Stimulated activated CD4-positive, alpha-beta T cell treated with anti-CD3 and anti-CD28 coated beads, Interleukin-12 subunit alpha, Interleukin-12 subunit beta, amount 100 ng/mL, for 4 hours (primary cell): ENCODE data around the gene MRPL48.
A peak's percentile ranks its signal among the peaks of the same experiment; 100 is the strongest.
"Not testable (repeated sequence)": the region's sequence is repeated elsewhere in the genome, so short reads cannot be mapped to it uniquely, and the experiment has no call there.

ENCODE experiments used
- DNase-seq: peaks from one replicate; pipeline ENCODE4 v3.0.0-alpha.2; 2020

Gene MRPL48

DNA sequence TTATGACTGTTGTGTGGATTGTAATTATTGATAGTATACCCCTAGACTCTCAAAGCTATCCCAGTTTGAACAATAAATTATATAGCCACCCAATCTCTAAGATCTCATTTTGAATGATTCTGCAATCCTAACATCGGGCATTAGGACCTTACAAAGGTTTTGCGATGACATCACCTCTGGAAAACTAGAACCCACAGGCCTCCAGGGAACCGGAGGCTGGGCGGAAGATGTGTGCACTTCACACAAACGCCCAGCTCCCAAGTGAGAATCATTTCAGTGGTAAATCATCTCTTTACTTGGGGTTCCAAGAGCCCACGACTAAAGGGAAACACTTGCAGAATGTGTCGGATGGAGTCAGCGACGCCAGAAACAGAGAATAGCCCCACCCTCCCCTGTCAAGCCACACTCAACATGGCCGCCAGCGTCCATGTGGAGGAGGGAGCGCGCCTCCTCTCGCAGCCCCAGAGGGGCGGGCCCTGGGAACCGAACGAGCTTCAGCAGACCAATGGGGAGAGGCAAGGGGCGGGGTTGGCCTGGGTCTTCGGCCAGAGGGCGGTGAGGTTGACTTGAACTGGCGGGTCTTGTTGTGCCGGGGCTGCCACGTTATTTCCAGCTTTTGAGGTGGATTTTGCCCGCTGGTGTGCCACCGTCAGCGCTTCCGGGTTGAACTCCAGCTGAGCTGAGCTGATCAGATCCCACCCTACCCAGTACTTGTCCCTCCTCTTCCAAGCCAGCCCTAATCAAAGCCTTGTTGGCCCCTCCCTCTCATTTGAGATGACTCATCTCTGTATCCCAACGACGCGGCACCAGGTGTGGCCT, 8.4 kb upstream of the MRPL48 start:
- peak; percentile 97 for DNase-seq

DNA sequence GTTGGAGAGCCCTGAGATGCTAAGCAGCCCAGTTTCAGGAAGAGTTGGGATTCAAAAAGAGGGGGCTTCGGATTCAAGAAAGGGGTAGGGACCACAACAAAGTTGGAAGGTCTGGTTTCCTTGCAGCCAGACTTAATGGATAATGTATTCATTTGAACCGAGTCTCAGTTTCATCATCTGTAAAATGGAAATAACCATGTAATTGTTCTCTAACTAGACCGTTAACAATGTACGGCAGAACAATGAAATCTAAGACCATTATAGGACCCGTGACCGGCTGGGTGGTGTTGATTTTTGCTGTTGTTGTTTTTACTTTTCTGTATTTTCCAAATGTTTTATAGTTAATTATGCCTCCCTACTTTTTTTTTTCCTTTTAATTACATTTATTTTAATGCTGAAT, 6.4 kb upstream of the MRPL48 start:
- DNase-seq: no peak

DNA sequence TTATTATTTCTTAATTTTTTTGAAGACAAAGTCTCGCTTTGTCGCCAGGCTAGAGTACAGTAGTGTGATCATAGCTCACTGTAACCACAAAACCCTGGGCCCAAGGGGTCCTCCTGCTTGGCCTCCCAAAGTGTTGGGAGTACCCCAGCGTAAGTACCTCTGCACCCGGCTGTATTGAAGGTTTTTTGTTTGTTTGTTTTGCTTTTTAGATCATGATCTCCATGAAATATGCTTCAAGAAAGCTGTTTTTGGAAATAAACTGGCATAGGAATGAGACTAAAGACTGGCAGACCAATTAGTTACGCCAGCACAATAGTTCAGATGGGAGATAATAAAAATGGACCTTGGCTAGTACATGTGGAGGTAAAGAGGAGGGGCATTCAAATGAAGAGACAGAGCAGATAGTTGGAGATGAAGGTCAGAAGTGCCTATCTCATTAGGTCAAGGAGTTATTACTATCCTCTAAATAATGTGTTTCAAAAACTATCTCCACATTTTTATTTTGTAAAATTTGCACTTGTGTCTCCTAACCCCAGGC, 4.1 kb upstream of the MRPL48 start:
- DNase-seq: no peak

DNA sequence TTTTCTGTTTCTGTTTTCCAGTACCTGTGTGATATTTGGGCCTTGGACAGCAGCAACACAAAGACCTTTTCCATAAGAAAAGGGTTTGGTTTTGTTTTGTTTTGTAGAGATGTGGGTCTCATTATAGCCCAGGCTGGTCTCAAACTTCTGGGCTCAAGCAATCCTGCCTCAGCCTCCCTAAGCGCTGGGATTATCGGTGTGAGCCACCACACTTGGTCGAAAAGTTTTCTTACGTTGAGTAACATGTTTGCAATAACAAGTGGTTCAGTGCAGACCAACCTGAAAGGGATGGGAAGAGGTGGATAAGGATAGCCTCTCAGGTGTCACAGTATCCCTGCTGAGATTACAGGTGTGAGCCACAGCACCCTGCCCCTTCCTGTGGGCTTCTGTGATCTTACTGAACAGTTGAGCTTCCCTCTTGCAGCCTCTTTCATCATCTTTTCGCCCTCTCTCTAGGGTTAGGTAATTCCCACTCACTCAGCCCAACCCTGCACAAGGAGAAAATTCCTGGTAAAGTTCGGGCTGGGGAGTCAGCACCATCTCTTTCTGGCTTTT, 3.5 kb upstream of the MRPL48 start:
- DNase-seq: no peak

- DNase-seq: no peak
Observed at GRCh38 chr11:73784734-73785133, 2.9 kb upstream of the MRPL48 start.

GRCh38 chr11:73785467-73785866, 2.2 kb upstream of the MRPL48 start:
- DNase-seq: not testable (repeated sequence)

GRCh38 chr11:73787051-73787642, 527 bp upstream of the MRPL48 start:
- DNase-seq: no peak

DNA sequence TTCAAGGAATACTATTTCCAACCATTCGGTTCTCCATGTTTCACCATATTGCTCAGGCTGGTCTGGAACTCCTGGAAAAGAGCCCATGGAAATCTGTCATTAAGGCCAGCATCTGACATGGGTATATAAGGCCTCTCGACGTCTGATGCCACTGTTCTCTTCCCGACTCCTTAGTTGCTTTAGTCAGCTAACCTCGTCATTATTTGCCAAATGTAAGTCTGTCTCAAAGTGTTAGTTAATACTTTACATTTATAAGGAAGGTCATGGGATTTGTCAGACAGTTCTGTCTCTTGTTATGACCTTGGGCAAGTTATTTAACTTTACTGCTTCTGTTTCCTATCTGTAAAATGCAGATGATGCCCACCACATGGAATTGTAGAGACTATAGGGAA, 1.6 kb downstream of the MRPL48 start:
- no peak for DNase-seq

DNA sequence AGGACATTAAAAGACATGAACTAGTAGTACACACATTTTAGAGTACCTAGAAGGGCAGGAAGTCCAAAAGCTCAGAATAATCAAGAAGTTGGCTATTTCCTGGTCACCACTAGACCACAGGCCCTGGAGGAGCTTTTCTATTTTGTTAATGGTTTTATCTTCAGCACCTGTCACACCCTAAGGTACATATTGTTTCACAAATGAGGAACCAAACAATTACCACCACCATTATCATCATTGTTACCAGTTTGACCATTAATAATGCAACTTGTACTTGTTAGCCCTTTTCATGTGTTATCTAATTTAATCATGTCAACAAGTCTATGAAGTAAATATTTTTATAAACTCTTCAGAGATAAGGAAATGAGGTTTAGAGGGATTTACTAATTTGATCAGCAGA, 4.9 kb downstream of the MRPL48 start:
- DNase-seq: no peak

DNA sequence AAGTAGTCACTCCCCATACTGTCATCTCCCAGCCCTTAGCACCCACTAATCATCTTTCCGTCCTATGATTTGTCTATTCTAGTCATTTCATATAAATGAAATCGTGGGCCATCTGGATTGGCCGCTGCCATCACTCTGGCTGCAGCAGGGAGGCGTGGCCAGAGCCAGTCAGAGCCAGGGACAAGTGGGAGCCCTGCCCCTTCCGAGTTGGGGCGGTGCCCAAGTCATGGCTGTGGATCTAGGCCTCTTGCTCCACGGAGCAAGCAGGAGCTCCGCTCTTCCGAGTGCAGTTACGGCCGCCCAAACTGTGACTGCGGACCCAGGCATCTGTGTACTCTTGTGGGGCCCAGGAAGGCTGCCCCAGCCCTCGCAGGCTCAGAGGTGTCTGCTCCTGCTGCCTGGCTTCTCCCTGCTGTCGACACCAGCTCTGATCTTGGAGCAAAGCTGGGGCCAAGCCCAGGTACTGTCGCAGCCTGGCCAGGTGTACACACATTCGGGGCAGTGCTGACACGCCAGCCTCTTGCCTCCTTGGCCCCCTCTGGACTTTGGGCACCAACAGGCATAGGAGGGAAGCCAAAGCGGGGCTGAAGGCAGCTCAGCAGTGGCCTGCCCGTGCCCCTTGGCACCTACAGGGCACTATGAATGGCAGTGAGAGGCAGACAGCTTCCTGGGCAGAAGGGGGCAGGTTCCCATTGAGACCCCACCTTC, 8.4 kb downstream of the MRPL48 start:
- no peak for DNase-seq

- no peak for DNase-seq
Observed at GRCh38 chr11:73797457-73797856, 9.8 kb downstream of the MRPL48 start.

DNA sequence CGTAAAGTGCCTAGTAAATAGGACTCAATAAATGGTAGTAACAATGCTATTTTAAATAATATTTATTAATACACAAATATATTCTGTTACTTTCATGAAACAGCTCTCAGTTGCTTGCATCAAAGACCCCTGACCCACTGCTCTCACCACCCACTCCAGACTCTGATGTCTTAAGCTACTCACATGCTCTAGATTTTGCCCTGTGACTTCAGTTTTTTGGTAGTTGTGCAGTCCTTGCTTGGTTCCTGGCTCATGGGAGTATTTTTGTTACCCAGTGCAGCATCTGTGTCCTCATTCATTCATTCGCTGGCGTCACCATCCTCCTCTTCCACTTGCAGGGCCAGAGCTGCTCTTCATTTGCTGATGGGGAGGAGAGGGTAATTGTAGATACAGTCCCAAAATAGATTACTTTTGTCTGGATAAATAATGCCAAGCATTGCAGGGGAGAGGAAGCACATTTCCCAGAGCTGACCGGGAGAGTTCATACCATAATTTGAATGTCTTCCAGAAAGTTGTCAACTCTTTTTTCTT, 12.7 kb downstream of the MRPL48 start:
- no peak for DNase-seq

DNA sequence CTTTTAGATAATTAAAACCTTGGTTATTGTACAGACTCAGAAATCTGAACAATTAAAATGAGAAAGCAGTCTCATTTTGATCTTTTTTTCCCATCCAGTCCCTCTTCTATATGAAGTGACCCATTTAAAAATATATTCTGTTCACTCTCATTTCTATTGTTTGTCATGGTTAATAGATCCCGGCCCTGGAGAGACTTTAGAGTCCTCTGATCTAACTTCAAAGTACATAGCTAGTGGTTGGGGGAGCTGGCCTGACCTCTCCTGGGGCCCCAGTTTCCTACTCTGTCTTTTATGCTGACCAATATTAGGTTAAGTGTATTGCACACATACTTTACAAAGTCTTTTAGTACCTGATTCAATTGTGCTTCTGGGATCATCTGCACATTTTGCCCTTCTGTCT, 13.5 kb downstream of the MRPL48 start:
- DNase-seq: no peak

- DNase-seq: no peak
Observed at GRCh38 chr11:73804712-73805111, 17.0 kb downstream of the MRPL48 start.

GRCh38 chr11:73808052-73808451, 20.4 kb downstream of the MRPL48 start:
- DNase-seq: no peak

DNA sequence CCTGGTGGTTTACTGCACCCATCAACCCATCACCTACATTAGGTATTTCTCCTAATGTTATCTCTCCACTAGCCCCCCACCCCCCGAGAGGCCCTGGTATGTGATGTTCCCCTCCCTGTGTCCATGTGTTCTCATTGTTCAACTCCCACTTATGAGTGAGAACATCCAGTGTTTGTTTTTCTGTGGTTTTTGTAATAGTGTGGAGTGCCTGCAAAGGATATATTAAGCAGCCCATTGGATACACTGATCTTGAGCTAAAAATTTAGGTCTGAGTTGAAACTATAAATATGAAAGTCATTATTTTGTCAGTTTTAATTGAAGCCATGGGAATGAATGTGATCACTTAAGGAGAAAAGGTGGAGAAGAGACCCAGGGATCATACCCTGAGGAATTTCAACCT, 23.0 kb downstream of the MRPL48 start:
- no peak for DNase-seq

DNA sequence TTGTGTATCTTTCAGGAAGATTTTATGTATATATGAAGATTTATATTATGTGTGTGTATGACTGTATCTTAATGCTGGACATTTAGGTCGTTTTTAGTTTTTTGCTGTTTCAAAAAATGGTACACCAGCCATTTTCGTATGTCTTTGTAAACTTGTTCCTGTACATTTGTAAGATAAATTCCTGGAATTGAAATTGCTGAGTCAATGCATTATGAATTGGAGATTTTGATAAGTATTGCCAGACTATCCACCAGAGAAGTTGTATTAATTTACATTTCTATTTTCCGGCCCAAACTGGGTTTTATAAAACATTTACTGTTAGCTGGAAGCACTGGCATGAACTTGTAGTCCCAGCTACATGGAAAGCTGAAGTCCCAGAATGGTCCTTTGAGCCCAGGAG, 24.6 kb downstream of the MRPL48 start:
- no peak for DNase-seq

DNA sequence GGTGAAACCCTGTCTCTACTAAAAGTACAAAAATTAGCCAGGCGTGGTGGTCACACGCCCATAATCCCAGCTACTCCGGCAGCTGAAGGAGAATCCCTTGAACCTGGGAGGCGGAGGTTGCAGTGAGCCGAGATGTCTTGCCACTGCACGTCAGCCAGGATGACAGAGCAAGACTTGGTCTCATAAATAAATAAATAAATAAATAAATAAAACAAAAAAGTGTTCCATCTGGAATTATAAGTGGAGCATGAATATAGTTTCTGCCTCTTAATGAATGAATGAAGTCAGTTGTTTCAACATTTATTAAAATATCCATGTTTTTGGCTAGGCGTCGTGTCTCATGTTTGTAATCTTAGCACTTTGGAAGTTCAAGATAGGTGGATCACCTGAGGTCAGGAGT, 27.1 kb downstream of the MRPL48 start:
- DNase-seq: no peak

- DNase-seq: no peak
Observed at GRCh38 chr11:73818846-73819245, 31.2 kb downstream of the MRPL48 start.

GRCh38 chr11:73830261-73830660, 42.6 kb downstream of the MRPL48 start:
- no peak for DNase-seq

GRCh38 chr11:73833067-73833466, 45.4 kb downstream of the MRPL48 start:
- DNase-seq: no peak

GRCh38 chr11:73838443-73839122, 50.9 kb downstream of the MRPL48 start:
- no peak for DNase-seq

DNA sequence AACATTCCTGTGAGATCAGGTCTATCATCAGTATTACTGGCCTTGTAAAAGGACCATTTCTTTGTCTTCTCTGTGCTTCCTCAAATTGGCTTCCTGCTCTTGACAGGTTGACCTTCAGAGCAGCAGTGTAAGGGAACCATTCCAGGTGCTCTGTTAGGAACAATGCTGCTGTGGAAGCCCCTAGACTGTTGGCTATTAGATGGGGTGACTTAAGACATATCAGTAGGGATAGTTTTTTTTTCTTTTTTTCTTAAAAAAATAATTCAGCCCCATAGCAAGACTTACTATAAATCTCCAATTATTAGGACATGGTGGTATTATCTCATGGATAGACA, 51.4 kb downstream of the MRPL48 start:
- no peak for DNase-seq
